CD14-positive monocyte (primary cell): ENCODE measurements around the gene TSC22D1. TPM values are rescaled to one million over a fixed set of nuclear protein-coding genes. Genes with fewer than 3 reads are reported as not detected.

ENCODE experiments used
- DNase-seq, 3 donors: peaks; one replicate each; pipeline ENCODE4 v3.0.0-alpha.2; 2011 to 2022
- H2AFZ ChIP-seq: 2 replicates; pipeline ENCODE4 v1.6.0; 2012; ENCODE audit warnings: mild to moderate bottlenecking, low read depth, low read length, inconsistent platforms; ENCODE audit not compliant: insufficient read depth, poor library complexity, severe bottlenecking
- H3K27ac ChIP-seq, 2 donors: 1 replicate in 1 of 2; 2 replicates in 1 of 2; pipeline ENCODE4 v1.5.1; 2012 to 2013; ENCODE audit warnings: low read length in 2 of 2, control low read depth in 1 of 2, inconsistent platforms in 1 of 2, low read depth in 1 of 2, mild to moderate bottlenecking in 1 of 2
- H3K27me3 ChIP-seq, 2 donors: one replicate each; pipeline versions ENCODE4 v1.6.0 to v1.6.1; 2011 to 2013; ENCODE audit warnings: low read length in 2 of 2; ENCODE audit not compliant: control insufficient read depth in 2 of 2, insufficient read depth in 2 of 2
- H3K36me3 ChIP-seq, 2 donors: replicated peaks in 1 of 2; 1 replicate in 1 of 2; 2 replicates in 1 of 2; pipeline versions ENCODE4 v1.5.1 to v1.6.1; 2012 to 2013; ENCODE audit warnings: low read length in 2 of 2, control low read depth in 1 of 2, inconsistent platforms in 1 of 2, mild to moderate bottlenecking in 1 of 2; ENCODE audit not compliant: insufficient read depth in 2 of 2, control insufficient read depth in 1 of 2
- H3K4me1 ChIP-seq, 2 donors: 1 replicate in 1 of 2; 2 replicates in 1 of 2; pipeline versions ENCODE4 v1.5.1 to v1.6.1; 2012 to 2013; ENCODE audit warnings: low read length in 2 of 2, control low read depth in 1 of 2, inconsistent platforms in 1 of 2, mild to moderate bottlenecking in 1 of 2, moderate library complexity in 1 of 2; ENCODE audit not compliant: insufficient read depth in 2 of 2, control insufficient read depth in 1 of 2
- H3K4me2 ChIP-seq: replicated peaks from 2 replicates; pipeline ENCODE3; 2012; ENCODE audit warnings: low read length, moderate library complexity, mild to moderate bottlenecking; ENCODE audit not compliant: poor library complexity, severe bottlenecking; ENCODE audit errors: extremely low read depth
- H3K4me3 ChIP-seq, 3 experiments: fragments of 200-600 bp in 1 of 3; sonication (generic) in 1 of 3; replicated peaks in 1 of 3; 1 replicate in 2 of 3; 2 replicates in 1 of 3; pipeline ENCODE4 v1.5.1; 2011 to 2013; ENCODE audit warnings: low read length in 3 of 3, mild to moderate bottlenecking in 3 of 3, control low read depth in 2 of 3, low read depth in 2 of 3, inconsistent platforms in 1 of 3, moderate library complexity in 1 of 3
- H3K79me2 ChIP-seq: 2 replicates; pipeline ENCODE4 v1.6.0; 2012; ENCODE audit warnings: mild to moderate bottlenecking, control low read depth, inconsistent platforms, low read length, moderate library complexity; ENCODE audit not compliant: insufficient read depth
- H3K9ac ChIP-seq: 2 replicates; pipeline ENCODE4 v1.6.0; 2017; ENCODE audit warnings: low read length, mild to moderate bottlenecking; ENCODE audit not compliant: insufficient read depth, poor library complexity, severe bottlenecking
- H3K9me3 ChIP-seq, 2 donors: replicated peaks in 1 of 2; 1 replicate in 1 of 2; 2 replicates in 1 of 2; pipeline versions ENCODE4 v1.5.1 to v1.6.1; 2012 to 2013; ENCODE audit warnings: low read length in 2 of 2, control low read depth in 1 of 2; ENCODE audit not compliant: control insufficient read depth in 1 of 2, insufficient read depth in 1 of 2
- H4K20me1 ChIP-seq: 2 replicates; pipeline ENCODE4 v1.6.0; 2012; ENCODE audit warnings: mild to moderate bottlenecking, low read length, control low read depth, moderate library complexity; ENCODE audit not compliant: insufficient read depth
- H3K27ac Mint-ChIP-seq, 7 donors: one replicate each; pipeline ENCODE4 v1.8.0; 2020; ENCODE audit warnings: mild to moderate bottlenecking in 7 of 7, mixed read lengths in 7 of 7, moderate library complexity in 6 of 7, inconsistent platforms in 2 of 7
- H3K27me3 Mint-ChIP-seq, 3 donors: one replicate each; pipeline ENCODE4 v1.8.0; 2021 to 2022; ENCODE audit warnings: low read depth in 3 of 3, mild to moderate bottlenecking in 3 of 3, mixed read lengths in 3 of 3, moderate library complexity in 3 of 3, inconsistent platforms in 1 of 3
- H3K36me3 Mint-ChIP-seq, 2 donors: one replicate each; pipeline ENCODE4 v1.8.0; 2020; ENCODE audit warnings: mixed read lengths in 2 of 2, inconsistent platforms in 1 of 2, mild to moderate bottlenecking in 1 of 2
- H3K4me1 Mint-ChIP-seq: one replicate; pipeline ENCODE4 v1.8.0; 2020; ENCODE audit warnings: mild to moderate bottlenecking, mixed read lengths
- H3K4me3 Mint-ChIP-seq, 2 donors: one replicate each; pipeline ENCODE4 v1.8.0; 2020; ENCODE audit warnings: mild to moderate bottlenecking in 2 of 2, mixed read lengths in 2 of 2, moderate library complexity in 1 of 2
- H3K9me3 Mint-ChIP-seq, 7 donors: one replicate each; pipeline ENCODE4 v1.8.0; 2020 to 2022; ENCODE audit warnings: mixed read lengths in 7 of 7, mild to moderate bottlenecking in 6 of 7, moderate library complexity in 6 of 7, inconsistent platforms in 2 of 7
- CTCF ChIP-seq: fragments of 200-600 bp; IDR thresholded peaks from one replicate; pipeline ENCODE4 v1.8.0; 2022; ENCODE audit warnings: antibody characterized with exemption, mild to moderate bottlenecking
- WGBS: methylation state at CpG from one replicate; pipeline ENCODE4 v1.1.5; 2013; ENCODE audit warnings: missing lambda C conversion rate; ENCODE audit not compliant: insufficient coverage; 5-methylcytosine and 5-hydroxymethylcytosine counted together
- intact Hi-C, 2 donors: fragments of 100-400 bp; cut with micrococcal nuclease; formaldehyde crosslinking; loops; one replicate each; pipeline versions ENCODE4 v1.15.0 to v1.15.1; 2023
- polyA plus RNA-seq, 3 donors: library from polyadenylated mRNA; depleted of rRNA in 1 of 3; unstranded in 2 of 3; stranded (reverse) in 1 of 3; fragments of 300-500 nt in 2 of 3; fragments of >200 nt in 1 of 3; fragmentation: Illumina TruSeq in 2 of 3; gene quantifications; 1 replicate in 2 of 3; 2 replicates in 1 of 3; pipeline ENCODE4 v1.2.3, GENCODE V29; 2012 to 2021

Gene TSC22D1
- polyA plus RNA-seq, 3 donors: 1.9 to 10.4 (median 3.1) TPM

DNA sequence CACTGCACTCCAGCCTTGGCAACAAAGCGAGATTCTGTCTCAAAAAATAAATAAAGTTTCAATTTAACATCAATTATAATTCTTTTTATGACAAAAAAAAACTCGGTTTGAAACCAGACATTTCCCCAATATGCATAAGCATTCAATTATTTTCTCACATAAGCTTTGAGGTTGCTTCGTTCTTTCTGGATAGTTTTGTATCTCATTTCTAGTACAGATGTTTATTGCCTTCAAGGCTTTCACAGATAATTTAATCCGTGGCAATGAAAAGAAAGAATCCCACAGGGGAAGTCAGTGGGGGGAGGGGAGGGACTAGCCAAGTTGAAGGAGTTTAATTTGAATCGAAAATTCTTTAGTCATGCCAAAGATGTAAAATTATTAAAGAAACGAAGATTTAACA is 29.6 kb upstream of the TSC22D1 start:
- Histone ChIP-seq H3K4me2 (no peak overlapping the region), H2AFZ (no peak overlapping the region), H3K4me3 (no peak overlapping the region), H3K79me2 (no peaks in the 10 kb centered on the region), H3K36me3 (no peaks in the 10 kb centered on the region), H3K27me3 (no peaks in the 10 kb centered on the region), H3K9me3 (peaks cover 0 to 3% of the 10 kb centered on the region in 2 donors), H3K4me1 (no peaks in the 10 kb centered on the region), H4K20me1 (no peaks in the 10 kb centered on the region), H3K27ac (no peak overlapping the region), H3K9ac (no peak overlapping the region)
- TF ChIP-seq CTCF: no peak
- DNase-seq: no peak
- H3K36me3 Mint-ChIP-seq: no peaks in the 10 kb centered on the region
- intact Hi-C loops: no loop called here
- H3K4me3 Mint-ChIP-seq: no peak overlapping the region
- peaks cover 2 to 8% (median 4%) of the 10 kb centered on the region in 7 donors for H3K9me3 Mint-ChIP-seq
- H3K27ac Mint-ChIP-seq: no peak overlapping the region
- H3K27me3 Mint-ChIP-seq: peaks cover 0 to 2% (median 0%) of the 10 kb centered on the region in 3 donors
- no peaks in the 10 kb centered on the region for H3K4me1 Mint-ChIP-seq
- no CpG with 5 or more reads among the region's 6 CpGs for WGBS

GRCh38 chr13:44605275-44605674 is 29.1 kb upstream of the TSC22D1 start:
- DNase-seq: no peak
- no peak overlapping the region for H3K4me3 Mint-ChIP-seq
- Histone ChIP-seq H3K4me1 (no peaks in the 10 kb centered on the region), H4K20me1 (no peaks in the 10 kb centered on the region), H3K27me3 (no peaks in the 10 kb centered on the region), H3K36me3 (no peaks in the 10 kb centered on the region), H3K4me3 (no peak overlapping the region), H2AFZ (no peak overlapping the region), H3K79me2 (no peaks in the 10 kb centered on the region), H3K9me3 (peaks cover 0 to under 1% of the 10 kb centered on the region in 2 donors), H3K4me2 (no peak overlapping the region), H3K9ac (no peak overlapping the region), H3K27ac (no peak overlapping the region)
- WGBS: no CpG with 5 or more reads among the region's 2 CpGs
- no peak for TF ChIP-seq CTCF
- H3K27ac Mint-ChIP-seq: no peak overlapping the region
- H3K36me3 Mint-ChIP-seq: no peaks in the 10 kb centered on the region
- H3K4me1 Mint-ChIP-seq: no peaks in the 10 kb centered on the region
- H3K27me3 Mint-ChIP-seq: peaks cover 0 to 2% (median 0%) of the 10 kb centered on the region in 3 donors
- intact Hi-C loops: no loop called here
- peaks cover 0 to 4% (median under 1%) of the 10 kb centered on the region in 7 donors for H3K9me3 Mint-ChIP-seq
